HCT116 (cell line): ENCODE results near the gene BYSL. TPM values are rescaled to one million over a fixed set of nuclear protein-coding genes. Genes with fewer than 3 reads are reported as not detected.

Experiments used
- ATAC-seq: fragments of 200-7000 bp; cut with Tn5 transposase; 2 replicates; pipeline ENCODE4 v1.9.1; 2020; ENCODE audit warnings: mild to moderate bottlenecking, moderate library complexity
- BruUV-seq: library from RNA; stranded (reverse); fragments of 400-500 nt; replicated peaks from 2 replicates; lab custom pipeline; 2021; lab: Mats Ljungman, UMichigan
- CTCF ChIA-PET: fragments of 300-600 bp; sonication (Branson Sonifier 250); formaldehyde crosslinking; loops from one replicate; lab custom pipeline; 2021; ENCODE audit warnings: antibody characterized with exemption; lab: Charles Lee
- POLR2A ChIA-PET: fragments of 300-600, 350-600 bp; sonication (Branson Sonifier 250); formaldehyde crosslinking; loops from one replicate; lab custom pipeline; 2021; ENCODE audit warnings: antibody characterized with exemption; lab: Charles Lee
- RAD21 ChIA-PET, 2 experiments: fragments of 300-600 bp; sonication (Branson Sonifier 250); formaldehyde crosslinking; loops; one replicate each; lab custom pipeline; 2023; ENCODE audit warnings: low total read pairs in 2 of 2; ENCODE audit not compliant: uncharacterized antibody in 2 of 2, unreplicated experiment in 2 of 2, low non-redundant PET in 1 of 2; lab: Charles Lee
- DNase-seq: peaks from one replicate; pipeline ENCODE4 v3.0.0-alpha.2; 2010; ENCODE audit warnings: low read depth, low spot score
- H2AFZ ChIP-seq: fragments of 200-600 bp; shearing (Covaris generic), sonication (generic); 2 replicates; pipeline ENCODE4 v1.6.1; 2017; ENCODE audit warnings: low read depth, mixed run types, mixed read lengths, antibody characterized with exemption, low read length; ENCODE audit not compliant: poor library complexity, severe bottlenecking
- H3K27ac ChIP-seq: 2 replicates; pipeline ENCODE4 v1.5.1; 2012; ENCODE audit warnings: low read depth, low read length
- H3K27me3 ChIP-seq: fragments of 200-600 bp; sonication (generic); 2 replicates; pipeline ENCODE4 v1.6.1; 2016; ENCODE audit warnings: mixed run types, low read length, mixed read lengths; ENCODE audit not compliant: insufficient read depth
- H3K36me3 ChIP-seq, 2 experiments: fragments of 200-500 bp in 1 of 2; fragments of 200-600 bp in 1 of 2; sonication (Bioruptor generic) in 1 of 2; sonication (generic) in 1 of 2; 2 replicates each; pipeline versions ENCODE4 v1.5.1 to v1.6.1; 2014 to 2016; ENCODE audit warnings: low read length in 2 of 2, inconsistent platforms in 1 of 2, mixed read lengths in 1 of 2, mixed run types in 1 of 2; ENCODE audit not compliant: insufficient read depth in 2 of 2, control insufficient read depth in 1 of 2
- H3K4me1 ChIP-seq, 2 experiments: fragments of 200-600 bp in 1 of 2; sonication (generic) in 1 of 2; 2 replicates each; pipeline versions ENCODE4 v1.5.1 to v1.6.1; 2012 to 2017; ENCODE audit warnings: low read length in 2 of 2, inconsistent platforms in 1 of 2, mild to moderate bottlenecking in 1 of 2, mixed read lengths in 1 of 2, mixed run types in 1 of 2, moderate library complexity in 1 of 2; ENCODE audit not compliant: insufficient read depth in 2 of 2, control insufficient read depth in 1 of 2
- H3K4me2 ChIP-seq: fragments of 200-600 bp; sonication (generic); 2 replicates; pipeline ENCODE4 v1.6.1; 2017; ENCODE audit warnings: mixed run types, low read length, mixed read lengths
- H3K4me3 ChIP-seq, 2 experiments: fragments of 200-600 bp in 1 of 2; sonication (generic) in 1 of 2; replicated peaks in 1 of 2; 2 replicates each; pipeline ENCODE4 v1.5.1; 2011 to 2016; ENCODE audit warnings: low read length in 2 of 2, control low read depth in 1 of 2, low read depth in 1 of 2, mild to moderate bottlenecking in 1 of 2, mixed read lengths in 1 of 2, mixed run types in 1 of 2
- H3K79me2 ChIP-seq: fragments of 200-600 bp; sonication (generic); 2 replicates; pipeline ENCODE4 v1.6.1; 2017; ENCODE audit warnings: mild to moderate bottlenecking, mixed run types, low read length, moderate library complexity, mixed read lengths; ENCODE audit not compliant: insufficient read depth
- H3K9ac ChIP-seq: fragments of 200-600 bp; sonication (generic); 2 replicates; pipeline ENCODE4 v1.6.1; 2016; ENCODE audit warnings: low read length, mixed read lengths
- H3K9me2 ChIP-seq: fragments of 200-600 bp; sonication (generic), shearing (Covaris generic); 2 replicates; pipeline ENCODE4 v1.6.1; 2017; ENCODE audit warnings: mixed run types, mild to moderate bottlenecking, moderate library complexity; ENCODE audit not compliant: insufficient read depth
- H3K9me3 ChIP-seq, 2 experiments: fragments of 200-500 bp in 1 of 2; fragments of 200-600 bp in 1 of 2; sonication (Bioruptor generic) in 1 of 2; sonication (generic) in 1 of 2; 2 replicates each; pipeline ENCODE4 v1.6.1; 2014 to 2017; ENCODE audit warnings: low read length in 2 of 2, mixed read lengths in 2 of 2, inconsistent platforms in 1 of 2, low read depth in 1 of 2, mild to moderate bottlenecking in 1 of 2, mixed run types in 1 of 2, moderate library complexity in 1 of 2; ENCODE audit not compliant: control insufficient read depth in 1 of 2, insufficient read depth in 1 of 2
- H4K20me1 ChIP-seq: fragments of 200-600 bp; sonication (generic), shearing (Covaris generic); 2 replicates; pipeline ENCODE4 v1.6.1; 2017; ENCODE audit warnings: mixed run types, mild to moderate bottlenecking, moderate library complexity; ENCODE audit not compliant: insufficient read depth
- CBX3 ChIP-seq: IDR thresholded peaks from 2 replicates; pipeline ENCODE4 v1.6.1; 2012; ENCODE audit warnings: low read depth
- CTCF ChIP-seq, 3 experiments: fragments of 200-600 bp in 1 of 3; sonication (generic) in 1 of 3; IDR thresholded peaks in 2 of 3; conservative IDR thresholded peaks in 1 of 3; 2 replicates each; pipeline ENCODE4 v1.5.1; 2012 to 2017; ENCODE audit warnings: low read depth in 2 of 3, low read length in 2 of 3, antibody characterized with exemption in 1 of 3, borderline replicate concordance in 1 of 3, control low read depth in 1 of 3, mild to moderate bottlenecking in 1 of 3, mixed read lengths in 1 of 3, mixed run types in 1 of 3, moderate library complexity in 1 of 3; ENCODE audit not compliant: insufficient read depth in 1 of 3
- EGR1 ChIP-seq: IDR thresholded peaks from 2 replicates; pipeline ENCODE4 v1.6.1; 2012; ENCODE audit warnings: low read depth
- ELF1 ChIP-seq: IDR thresholded peaks from 2 replicates; pipeline ENCODE4 v1.6.1; 2012; ENCODE audit warnings: low read depth, borderline replicate concordance
- EZH2 ChIP-seq: fragments of 200-600 bp; sonication (generic); IDR thresholded peaks from 2 replicates; pipeline ENCODE4 v1.6.1; 2017; ENCODE audit warnings: antibody characterized with exemption, mixed run types
- EZH2phosphoT487 ChIP-seq: fragments of 200-600 bp; IDR thresholded peaks from 2 replicates; pipeline ENCODE4 v1.6.1; 2018; ENCODE audit warnings: antibody characterized with exemption, borderline replicate concordance
- JUND ChIP-seq: IDR thresholded peaks from 2 replicates; pipeline ENCODE4 v1.6.1; 2012
- POLR2A ChIP-seq: IDR thresholded peaks from 2 replicates; pipeline ENCODE4 v1.7.0; 2011; ENCODE audit warnings: borderline replicate concordance; ENCODE audit not compliant: insufficient read depth, insufficient read length; ENCODE audit errors: extremely low read depth
- TCF7L2 ChIP-seq: IDR thresholded peaks from 2 replicates; pipeline ENCODE4 v1.7.0; 2011; ENCODE audit warnings: borderline replicate concordance, inconsistent platforms; ENCODE audit not compliant: insufficient read depth, insufficient read length; ENCODE audit errors: extremely low read depth
- YY1 ChIP-seq: IDR thresholded peaks from 2 replicates; pipeline ENCODE4 v1.6.1; 2011; ENCODE audit warnings: low read length, low read depth, moderate library complexity, mild to moderate bottlenecking; ENCODE audit not compliant: insufficient replicate concordance; ENCODE audit errors: extremely low read depth
- ZBTB33 ChIP-seq: IDR thresholded peaks from 2 replicates; pipeline ENCODE4 v1.6.1; 2011; ENCODE audit warnings: mild to moderate bottlenecking, low read length, moderate library complexity; ENCODE audit not compliant: insufficient replicate concordance; ENCODE audit errors: extremely low read depth
- ZNF274 ChIP-seq: fragments of 200-500 bp; sonication (Bioruptor generic); IDR thresholded peaks from 2 replicates; pipeline ENCODE4 v1.6.1; 2014; ENCODE audit warnings: mild to moderate bottlenecking, low read depth, low read length, inconsistent platforms
- intact Hi-C: fragments of 100-400 bp; cut with micrococcal nuclease; formaldehyde crosslinking; loops from 2 replicates; pipeline ENCODE4 v1.10.0; 2022
- total RNA-seq: library from RNA; stranded (reverse); gene quantifications from one replicate; pipeline ENCODE4 v1.2.1, GENCODE V29; 2021; ENCODE audit not compliant: unreplicated experiment
- TF ChIP-seq, protein P1 (sequence below): IDR thresholded peaks from 2 replicates; pipeline ENCODE4 v1.6.1; 2012
- TF ChIP-seq, protein P2 (sequence below): IDR thresholded peaks from 2 replicates; pipeline ENCODE4 v1.6.1; 2012; ENCODE audit warnings: low read depth

The BYSL gene
- total RNA-seq, 1 experiment from 2014 or later, result 55.7 TPM

DNA sequence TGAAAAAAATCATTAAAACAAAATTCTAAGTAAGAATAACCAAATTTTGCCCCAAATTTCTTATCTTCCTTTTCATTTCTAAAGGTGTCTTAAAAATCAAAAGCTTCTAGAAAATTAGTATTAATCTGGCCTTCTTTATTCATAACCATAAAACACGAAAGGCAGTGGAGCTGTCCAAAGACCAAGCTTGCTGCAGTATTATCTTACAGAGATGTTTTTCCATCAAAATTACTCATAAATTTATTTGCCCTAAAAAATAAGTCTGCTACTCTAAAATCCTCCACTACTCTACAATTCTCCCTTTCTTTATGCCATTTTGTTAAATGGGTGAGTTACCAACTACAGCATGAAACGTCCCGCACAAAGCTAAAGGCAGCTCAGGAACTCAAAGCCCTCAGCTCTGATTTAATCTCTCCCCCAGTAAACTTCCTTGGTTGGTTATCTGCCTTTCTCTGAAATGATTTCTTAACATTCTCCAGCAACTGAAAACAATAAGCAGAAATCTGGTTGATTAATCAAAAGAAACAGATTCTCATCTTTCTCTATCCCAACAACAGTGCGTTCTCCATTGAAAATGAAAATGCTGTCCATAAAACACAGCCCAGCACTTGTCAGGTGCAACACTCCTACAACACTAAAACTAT, 28.3 kb upstream of the BYSL start:
- H3K36me3 ChIP-seq, result no peaks in the 10 kb centered on the region
- RAD21 ChIA-PET, result no interaction called here
- H3K4me3 ChIP-seq, result no peak overlapping the region
- no peak for DNase-seq
- no peaks in the 10 kb centered on the region for H4K20me1 ChIP-seq
- TF ChIP-seq, protein P1, sequence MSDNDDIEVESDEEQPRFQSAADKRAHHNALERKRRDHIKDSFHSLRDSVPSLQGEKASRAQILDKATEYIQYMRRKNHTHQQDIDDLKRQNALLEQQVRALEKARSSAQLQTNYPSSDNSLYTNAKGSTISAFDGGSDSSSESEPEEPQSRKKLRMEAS, result no peak
- TF ChIP-seq EZH2phosphoT487, result no peak
- TF ChIP-seq ZNF274, result no peak
- TF ChIP-seq CTCF (IDR thresholded peaks at IDR 0.05 in 2 of 3, conservative IDR thresholded peaks at IDR 0.05 in 1 of 3; ENCODE audit: borderline replicate concordance in 1 of 3, insufficient read depth in 1 of 3, low read depth in 2 of 3, low read length in 2 of 3), result no peak
- TF ChIP-seq ZBTB33, result no peak
- TF ChIP-seq YY1, result no peak
- TF ChIP-seq ELF1, result no peak
- TF ChIP-seq EZH2, result no peak
- TF ChIP-seq EGR1, result no peak
- TF ChIP-seq TCF7L2, result no peak
- no peak for TF ChIP-seq POLR2A
- no peak for TF ChIP-seq CBX3
- TF ChIP-seq, protein P2, sequence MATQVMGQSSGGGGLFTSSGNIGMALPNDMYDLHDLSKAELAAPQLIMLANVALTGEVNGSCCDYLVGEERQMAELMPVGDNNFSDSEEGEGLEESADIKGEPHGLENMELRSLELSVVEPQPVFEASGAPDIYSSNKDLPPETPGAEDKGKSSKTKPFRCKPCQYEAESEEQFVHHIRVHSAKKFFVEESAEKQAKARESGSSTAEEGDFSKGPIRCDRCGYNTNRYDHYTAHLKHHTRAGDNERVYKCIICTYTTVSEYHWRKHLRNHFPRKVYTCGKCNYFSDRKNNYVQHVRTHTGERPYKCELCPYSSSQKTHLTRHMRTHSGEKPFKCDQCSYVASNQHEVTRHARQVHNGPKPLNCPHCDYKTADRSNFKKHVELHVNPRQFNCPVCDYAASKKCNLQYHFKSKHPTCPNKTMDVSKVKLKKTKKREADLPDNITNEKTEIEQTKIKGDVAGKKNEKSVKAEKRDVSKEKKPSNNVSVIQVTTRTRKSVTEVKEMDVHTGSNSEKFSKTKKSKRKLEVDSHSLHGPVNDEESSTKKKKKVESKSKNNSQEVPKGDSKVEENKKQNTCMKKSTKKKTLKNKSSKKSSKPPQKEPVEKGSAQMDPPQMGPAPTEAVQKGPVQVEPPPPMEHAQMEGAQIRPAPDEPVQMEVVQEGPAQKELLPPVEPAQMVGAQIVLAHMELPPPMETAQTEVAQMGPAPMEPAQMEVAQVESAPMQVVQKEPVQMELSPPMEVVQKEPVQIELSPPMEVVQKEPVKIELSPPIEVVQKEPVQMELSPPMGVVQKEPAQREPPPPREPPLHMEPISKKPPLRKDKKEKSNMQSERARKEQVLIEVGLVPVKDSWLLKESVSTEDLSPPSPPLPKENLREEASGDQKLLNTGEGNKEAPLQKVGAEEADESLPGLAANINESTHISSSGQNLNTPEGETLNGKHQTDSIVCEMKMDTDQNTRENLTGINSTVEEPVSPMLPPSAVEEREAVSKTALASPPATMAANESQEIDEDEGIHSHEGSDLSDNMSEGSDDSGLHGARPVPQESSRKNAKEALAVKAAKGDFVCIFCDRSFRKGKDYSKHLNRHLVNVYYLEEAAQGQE, result no peak
- TF ChIP-seq JUND, result no peak
- TF ChIP-seq, all 23 proteins: peak for 0
- ATAC-seq, result no peak
- Histone ChIP-seq H3K27me3 (no peaks in the 10 kb centered on the region; the same call in 1 of the 2 replicates), H2AFZ (no peak overlapping the region), H3K4me1 (peaks cover 9 to 15% of the 10 kb centered on the region in 2 experiments; a peak in 3 of 4 replicates), H3K27ac (no peak overlapping the region), H3K4me2 (no peak overlapping the region), H3K9ac (no peak overlapping the region), H3K9me2 (no peaks in the 10 kb centered on the region), H3K9me3 (no peaks in the 10 kb centered on the region), H3K79me2 (no peaks in the 10 kb centered on the region; the same call in 1 of the 2 replicates)
- CTCF ChIA-PET, result no interaction called here
- intact Hi-C loops, result no loop called here
- POLR2A ChIA-PET, result no interaction called here
- BruUV-seq, result no TSS peak
